ENCODE results near the gene BRIP1.
"Not testable (repeated sequence)": the region's sequence is repeated elsewhere in the genome, so short reads cannot be mapped to it uniquely, and the experiment has no call there.

Gene BRIP1

DNA sequence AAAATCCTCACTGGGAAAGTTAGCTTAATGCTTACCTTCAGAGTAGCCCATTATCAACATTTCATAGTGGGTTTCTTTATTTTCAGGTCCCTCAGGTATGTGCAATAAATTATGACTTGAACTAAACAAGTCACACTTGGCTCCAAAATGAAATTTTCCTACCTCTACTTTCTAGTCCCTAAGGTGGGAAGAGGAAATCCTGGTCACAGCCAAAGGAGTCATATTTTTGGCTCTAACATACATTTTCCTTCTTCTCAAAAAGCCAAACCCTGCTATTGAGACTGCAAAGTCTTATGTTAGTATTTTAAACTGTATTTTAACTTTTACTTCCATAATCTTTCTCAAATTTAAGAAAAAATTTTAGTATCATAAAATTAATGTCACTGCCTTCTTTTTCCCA lies 128.9 kb downstream of the BRIP1 start:
- no peak for DNase-seq (ENCODE audit: extremely low read depth in 1 of 2, low read depth in 1 of 2)

DNA sequence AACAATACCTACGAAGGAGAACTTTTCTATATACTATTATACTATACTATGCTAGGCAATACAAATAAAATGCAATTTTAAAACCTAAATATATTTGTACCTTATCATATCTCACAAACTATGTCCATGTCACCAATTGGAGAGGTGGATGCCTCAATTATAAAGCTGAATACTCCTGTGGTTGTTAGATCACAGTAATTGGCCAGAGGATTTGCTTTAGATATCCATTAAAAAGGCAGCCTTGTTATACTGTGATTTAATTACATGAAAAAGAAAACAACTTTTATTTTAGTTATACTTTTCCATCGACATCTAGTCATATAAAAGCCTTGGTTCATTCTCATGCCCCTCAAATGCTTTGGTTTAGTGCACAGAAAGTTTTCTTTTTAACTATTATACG lies 129.3 kb downstream of the BRIP1 start:
- no peak for DNase-seq (ENCODE audit: extremely low read depth in 1 of 2, low read depth in 1 of 2)

DNA sequence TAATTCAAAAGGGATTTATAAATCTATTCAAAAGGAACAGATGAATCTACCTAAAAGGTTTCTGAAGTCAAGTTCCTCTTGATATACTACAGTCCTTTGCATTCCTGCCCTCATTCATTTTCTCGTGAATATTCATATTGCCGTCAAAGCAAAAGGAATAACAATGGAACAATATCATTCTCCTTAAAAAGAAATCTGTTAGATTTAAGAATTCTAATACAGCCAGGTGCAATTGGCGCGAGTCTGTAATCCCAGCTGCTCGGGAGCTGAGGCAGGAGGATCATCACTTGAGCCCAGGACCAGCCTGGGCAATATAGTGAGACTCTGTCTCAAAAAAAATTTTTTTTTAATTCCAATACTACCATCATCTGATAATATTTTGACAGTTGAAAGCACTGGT lies 130.3 kb downstream of the BRIP1 start:
- DNase-seq (ENCODE audit: extremely low read depth in 1 of 2, low read depth in 1 of 2), result no peak

DNA sequence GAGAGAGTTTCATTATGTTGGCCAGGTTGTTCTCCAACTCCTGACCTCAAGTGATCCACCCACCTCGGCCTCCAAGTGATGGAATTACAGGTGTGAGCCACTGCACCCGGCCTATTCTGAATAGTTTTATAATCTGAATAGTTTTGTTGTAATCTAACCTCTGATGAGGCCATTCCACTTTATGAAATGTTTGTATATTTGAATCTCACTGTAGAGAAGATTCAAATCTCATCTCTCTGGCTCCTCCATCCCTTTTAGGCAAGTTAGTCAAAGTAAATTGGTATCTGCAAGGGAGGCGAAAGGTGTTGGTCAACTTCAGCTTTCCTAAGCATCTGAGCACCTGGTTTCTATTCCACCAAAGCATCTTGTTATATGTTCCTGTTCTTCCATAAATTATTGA lies 131.2 kb downstream of the BRIP1 start:
- no peak for DNase-seq (ENCODE audit: extremely low read depth in 1 of 2, low read depth in 1 of 2)

DNA sequence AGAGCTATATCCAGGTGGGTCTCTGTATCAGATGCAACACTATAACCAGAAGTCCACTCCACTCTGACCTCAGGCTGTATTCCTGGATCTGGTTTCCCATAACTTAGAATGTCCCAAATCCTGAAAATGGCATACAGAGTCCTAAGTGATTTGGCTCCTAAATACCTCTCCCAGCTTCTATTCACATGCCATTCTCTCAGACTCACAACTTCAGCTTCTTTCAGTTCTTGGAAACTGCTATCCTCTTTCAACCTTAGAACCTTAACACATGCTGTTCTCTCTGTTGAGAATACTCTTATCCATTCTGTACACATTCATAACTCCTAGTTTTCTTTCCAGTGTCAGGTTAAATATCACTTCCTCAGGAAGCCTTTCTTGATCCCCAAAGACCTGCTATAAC lies 132.0 kb downstream of the BRIP1 start:
- DNase-seq (ENCODE audit: extremely low read depth in 1 of 2, low read depth in 1 of 2), result no peak

DNA sequence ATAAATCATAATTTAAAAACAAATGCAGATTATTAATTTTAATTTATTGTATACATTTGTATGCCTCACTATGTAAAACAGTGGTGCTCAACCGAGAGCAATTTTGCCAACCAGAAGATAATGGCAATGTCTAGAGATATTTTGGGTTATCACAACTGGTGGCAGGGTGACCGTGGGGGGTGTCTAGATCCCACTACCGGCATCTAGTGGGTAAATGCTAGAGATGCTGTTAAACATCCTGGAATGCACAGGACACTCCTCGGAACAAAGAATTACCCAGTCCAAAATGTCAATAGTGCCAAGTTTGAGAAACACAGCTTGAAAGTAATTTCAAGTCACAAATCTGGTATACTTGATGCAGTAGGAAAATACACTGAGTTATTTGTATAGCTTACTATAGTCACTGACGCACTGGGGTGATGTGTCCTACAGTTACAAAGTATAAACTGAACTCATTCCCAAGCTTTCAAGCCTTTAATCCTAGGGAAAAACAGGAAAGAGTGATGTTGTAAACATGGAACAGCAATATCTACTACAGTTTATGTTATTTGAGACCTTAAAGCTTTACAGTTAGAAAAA lies 133.5 kb downstream of the BRIP1 start:
- DNase-seq (ENCODE audit: extremely low read depth in 1 of 2, low read depth in 1 of 2), result no peak

DNA sequence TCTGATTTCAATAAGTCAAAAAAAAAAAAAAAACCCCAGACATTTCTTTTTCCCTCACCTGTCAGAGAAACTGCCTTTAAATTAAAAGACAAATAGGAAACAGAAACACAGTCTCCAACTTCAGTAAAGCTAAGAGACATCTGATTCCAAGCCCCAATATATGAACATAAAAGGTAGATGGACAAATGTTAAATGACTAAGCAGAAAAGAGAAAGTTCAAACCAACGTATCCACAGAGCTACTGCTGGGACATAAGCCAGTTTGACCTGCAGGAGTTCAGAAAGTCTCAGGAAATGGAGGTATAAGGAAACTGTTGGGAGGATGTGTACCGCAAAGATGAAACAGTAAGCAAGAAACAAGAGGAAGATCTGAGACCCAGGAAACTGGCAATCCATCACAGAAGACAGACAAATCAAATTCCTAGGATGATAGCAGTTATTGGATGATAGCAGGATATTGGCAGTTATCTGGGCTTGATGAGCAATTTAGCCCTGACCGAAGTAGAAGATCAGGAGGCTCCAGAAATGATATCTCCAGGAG lies 135.0 kb downstream of the BRIP1 start:
- no peak for DNase-seq (ENCODE audit: extremely low read depth in 1 of 2, low read depth in 1 of 2)

DNA sequence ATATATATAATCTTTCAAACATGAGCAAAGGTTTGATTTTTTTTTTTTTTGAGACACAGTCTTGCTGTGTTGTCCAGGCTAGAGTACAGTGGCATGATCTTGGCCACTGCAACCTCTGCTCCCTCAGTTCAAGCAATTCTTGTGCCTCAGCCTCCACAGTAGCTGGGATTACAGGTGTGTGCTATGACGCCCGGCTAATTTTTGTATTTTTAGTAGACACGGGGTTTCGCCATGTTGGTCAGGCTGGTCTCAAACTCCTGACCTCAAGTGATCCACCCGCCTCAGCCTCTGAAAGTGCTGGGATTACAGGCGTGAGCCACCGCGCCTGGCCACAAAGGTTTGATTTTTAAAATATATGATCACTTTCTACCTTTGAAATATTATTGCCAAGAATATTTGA lies 135.5 kb downstream of the BRIP1 start:
- not testable (repeated sequence) for DNase-seq (ENCODE audit: extremely low read depth in 1 of 2, low read depth in 1 of 2)

DNA sequence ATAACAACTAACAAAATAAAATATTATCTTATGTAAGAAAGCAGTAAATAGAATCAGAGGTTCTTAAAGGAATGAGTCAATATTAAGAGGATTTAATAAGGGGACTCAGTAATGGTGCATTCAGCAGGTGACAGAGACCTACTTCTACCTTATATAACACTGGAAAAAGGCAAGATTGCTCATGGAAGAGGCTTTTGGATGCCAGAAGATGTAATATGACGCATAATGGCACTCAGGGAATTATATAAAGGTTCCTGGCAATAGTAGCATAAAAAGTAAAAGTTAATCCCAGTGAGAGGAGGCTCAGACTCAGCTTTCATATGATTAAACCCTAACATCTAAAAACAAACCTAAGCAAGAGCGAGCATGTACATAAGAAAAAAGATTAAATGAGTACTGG lies 136.4 kb downstream of the BRIP1 start:
- DNase-seq (ENCODE audit: extremely low read depth in 1 of 2, low read depth in 1 of 2), result no peak

DNA sequence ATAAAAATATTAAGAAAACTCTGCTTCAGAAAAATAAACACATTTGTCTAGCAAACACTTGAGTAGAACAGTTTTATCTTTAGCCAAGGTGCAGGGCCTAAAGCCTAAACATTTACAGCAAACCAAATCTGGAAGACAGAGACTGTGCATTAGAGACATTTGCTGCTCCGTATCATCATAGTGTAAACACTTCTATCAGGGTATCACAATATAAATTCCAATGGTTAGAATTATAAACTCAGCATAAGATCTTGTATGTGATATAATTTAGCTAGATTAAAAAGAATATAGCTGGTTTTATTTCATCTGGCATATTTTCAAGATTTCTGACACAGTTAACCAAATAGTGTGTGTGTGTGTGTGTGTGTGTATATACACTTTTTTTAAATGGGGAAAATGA lies 138.6 kb downstream of the BRIP1 start:
- no peak for DNase-seq (ENCODE audit: extremely low read depth in 1 of 2, low read depth in 1 of 2)

DNA sequence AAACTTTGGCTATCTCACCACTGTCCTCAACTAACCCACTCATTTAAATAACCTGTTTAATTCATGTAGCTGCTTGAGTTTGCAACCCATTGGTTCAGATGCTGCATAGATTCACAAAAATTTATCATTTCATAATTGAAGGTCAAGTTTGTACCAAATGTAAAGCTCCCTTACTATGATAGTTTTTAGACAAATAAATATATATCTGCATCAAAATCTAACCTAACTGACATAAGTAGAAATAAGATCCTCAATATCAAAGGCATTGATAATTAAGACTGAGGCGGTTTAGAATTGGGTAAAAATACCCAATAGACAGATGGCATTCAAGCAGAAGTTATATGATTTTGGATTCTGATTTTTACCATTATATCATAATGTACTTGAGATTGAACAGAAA lies 139.4 kb downstream of the BRIP1 start:
- no peak for DNase-seq (ENCODE audit: extremely low read depth in 1 of 2, low read depth in 1 of 2)

DNA sequence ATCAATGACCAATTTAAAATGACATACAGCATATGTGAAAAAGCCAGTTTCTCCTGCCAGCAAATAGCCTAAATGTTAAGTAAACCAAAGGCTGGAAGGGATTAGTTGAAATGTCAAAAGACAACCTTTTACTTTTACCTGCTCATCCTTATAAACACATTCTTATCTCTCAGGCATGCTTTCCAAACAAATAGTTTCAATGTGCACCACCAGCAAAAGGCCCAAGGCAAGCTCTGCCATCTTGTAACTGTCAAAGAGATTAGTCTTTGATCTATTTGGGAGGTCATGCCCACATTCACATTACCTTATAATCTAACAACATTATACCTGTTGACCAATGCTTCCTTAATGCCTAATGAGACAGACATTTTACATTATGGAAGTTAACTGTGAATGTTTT lies 140.1 kb downstream of the BRIP1 start:
- DNase-seq (ENCODE audit: extremely low read depth in 1 of 2, low read depth in 1 of 2), result no peak

DNA sequence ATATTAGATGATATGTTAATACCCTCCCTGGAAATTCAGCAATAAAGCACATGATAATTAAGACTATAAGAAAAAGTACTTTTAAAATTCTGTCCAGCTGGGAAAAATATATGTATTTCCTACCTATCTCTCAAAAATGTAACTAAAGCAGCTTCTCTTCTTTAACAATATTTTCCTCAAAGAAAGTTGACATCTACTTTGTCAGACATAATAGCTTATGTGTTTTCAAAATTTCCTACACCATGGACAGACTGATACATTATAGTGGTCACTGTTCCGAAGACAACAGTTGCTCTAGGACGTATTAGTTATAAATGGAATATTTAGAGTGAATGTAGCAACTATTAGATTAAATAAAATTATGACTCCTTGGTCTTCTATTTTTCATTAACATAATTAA lies 140.9 kb downstream of the BRIP1 start:
- DNase-seq (ENCODE audit: extremely low read depth in 1 of 2, low read depth in 1 of 2), result no peak

DNA sequence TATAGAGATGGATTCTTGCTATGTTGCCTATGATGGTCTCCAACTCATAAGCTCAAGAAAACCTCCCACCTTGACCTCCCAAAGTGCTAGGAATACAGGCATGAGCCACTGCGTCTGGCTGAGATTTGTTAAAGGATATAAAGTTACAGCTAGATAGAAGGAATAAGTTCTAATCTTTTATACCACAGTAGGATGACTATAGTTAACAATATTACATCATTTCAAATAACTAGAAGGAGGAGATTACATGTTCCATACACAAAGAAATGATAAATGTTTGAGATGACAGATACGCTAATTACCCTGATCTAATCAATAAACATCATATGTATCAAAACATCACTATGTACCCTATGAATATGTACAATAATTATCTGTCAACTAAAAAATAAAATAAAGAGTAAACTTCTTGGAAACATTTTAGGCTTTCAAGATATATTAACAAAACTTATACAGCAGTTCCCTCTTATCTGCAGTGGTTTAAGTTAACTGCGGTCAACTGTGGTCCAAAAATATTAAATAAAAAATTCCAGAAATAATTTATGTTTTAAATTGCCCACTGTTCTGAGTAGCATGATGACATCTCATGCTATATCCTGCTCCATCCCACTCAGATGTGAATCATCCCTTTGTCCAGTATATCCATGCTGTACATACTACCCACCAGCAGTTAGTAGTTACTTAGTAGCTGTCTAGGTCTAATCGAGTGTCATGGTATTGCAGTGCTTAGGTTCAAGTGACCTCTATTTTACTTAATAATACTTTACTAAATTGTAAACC lies 143.1 kb downstream of the BRIP1 start:
- no peak for DNase-seq (ENCODE audit: extremely low read depth in 1 of 2, low read depth in 1 of 2)

DNA sequence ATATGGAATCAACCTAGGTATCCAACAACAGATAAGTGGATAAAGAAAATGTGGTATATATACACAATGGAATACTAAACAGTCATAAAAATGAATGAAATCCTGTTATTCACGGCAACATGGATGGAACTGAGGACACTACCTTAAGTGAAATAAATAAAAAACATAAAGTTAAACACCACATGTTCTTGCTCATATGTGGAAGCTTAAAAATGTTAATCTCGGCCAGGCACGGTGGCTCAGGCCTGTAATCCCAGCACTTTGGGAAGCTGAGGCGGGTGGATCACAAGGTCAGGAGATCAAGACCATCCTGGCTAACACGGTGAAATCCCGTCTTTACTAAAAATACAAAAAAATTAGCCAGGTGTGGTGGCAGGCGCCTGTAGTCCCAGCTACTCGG lies 144.1 kb downstream of the BRIP1 start:
- DNase-seq (ENCODE audit: extremely low read depth in 1 of 2, low read depth in 1 of 2), result not testable (repeated sequence)

DNA sequence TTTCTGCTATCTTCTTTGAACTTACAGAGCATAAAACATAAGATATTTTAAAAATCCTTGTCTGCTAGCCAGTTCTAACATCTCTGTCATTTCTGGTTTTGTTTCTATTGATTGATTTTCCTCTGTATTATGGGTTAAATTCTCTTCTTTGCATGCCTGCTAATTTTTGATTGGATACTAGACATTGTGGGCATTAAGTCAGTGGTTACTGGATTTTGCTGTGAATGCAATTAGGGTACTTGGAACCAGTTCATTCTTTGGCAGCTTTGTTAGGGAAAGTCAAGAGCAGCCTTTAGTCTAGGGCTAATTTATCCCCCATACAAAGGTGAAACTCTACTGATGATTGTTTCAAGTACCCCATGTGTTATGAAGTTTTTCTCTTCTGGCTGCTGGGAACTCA lies 145.3 kb downstream of the BRIP1 start:
- DNase-seq (ENCODE audit: extremely low read depth in 1 of 2, low read depth in 1 of 2), result no peak

DNA sequence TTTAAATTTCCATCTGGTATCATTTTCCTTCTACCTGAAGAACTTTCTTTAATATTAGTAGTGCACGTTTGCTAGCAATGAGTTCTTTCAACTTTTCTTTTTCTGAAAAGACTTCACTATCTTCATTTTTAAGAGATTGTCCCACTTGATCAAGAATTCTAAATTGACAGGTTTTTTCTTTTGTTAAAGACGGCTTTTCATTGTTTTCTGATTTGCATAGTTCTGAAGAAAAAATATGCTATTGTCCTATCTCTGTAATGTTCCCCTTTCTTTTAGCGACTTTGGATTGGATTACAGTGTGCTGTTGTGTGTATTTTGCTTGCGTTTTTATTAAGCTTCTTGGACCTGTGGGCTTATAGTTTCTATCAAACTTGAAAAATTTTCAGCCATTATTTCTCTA lies 146.0 kb downstream of the BRIP1 start:
- no peak for DNase-seq (ENCODE audit: extremely low read depth in 1 of 2, low read depth in 1 of 2)

DNA sequence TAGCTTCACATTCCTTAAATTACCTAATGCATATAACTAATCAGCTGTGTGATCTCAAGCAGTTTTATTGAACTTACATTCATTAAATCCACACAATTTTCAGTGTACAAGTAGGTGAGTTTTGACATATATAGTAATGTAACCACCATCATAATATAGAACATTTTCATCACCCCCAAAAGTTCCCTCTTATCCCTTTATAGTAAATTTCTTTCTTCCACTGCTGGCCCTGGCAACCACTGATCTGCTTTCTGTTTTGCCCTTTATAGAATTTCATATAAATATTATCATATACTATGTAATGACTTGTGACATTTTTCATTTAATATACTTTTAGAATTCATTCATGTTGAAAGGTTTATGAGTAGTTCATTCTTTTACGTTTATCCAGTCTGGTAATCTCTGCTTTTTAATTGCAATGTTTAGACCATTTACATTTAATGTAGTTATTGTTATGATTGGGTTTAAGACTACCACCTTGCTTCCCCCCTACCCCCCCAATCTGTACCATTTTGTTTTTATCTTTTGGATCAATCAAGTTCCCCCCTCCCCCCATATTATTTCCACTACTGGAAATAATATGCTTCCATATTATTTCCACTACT lies 147.0 kb downstream of the BRIP1 start:
- DNase-seq (ENCODE audit: extremely low read depth in 1 of 2, low read depth in 1 of 2), result no peak

DNA sequence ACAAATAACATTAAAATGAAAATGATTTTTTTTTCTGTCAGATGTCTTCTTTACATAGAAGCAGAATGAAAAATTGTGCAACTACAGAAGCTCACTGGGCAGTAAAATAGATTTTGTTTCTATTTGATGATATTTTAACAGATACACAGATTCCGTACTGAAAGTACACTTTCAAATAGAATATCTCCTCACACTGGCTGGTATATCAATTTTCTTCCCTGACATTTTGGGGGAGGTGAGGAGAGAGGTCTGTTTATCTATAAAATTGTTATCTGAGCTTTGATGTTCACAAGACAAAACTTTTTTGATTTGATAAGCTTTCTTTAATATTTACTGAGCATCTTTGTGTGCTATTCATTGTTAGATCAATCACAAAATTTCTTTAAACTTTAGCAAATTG lies 148.0 kb downstream of the BRIP1 start:
- DNase-seq (ENCODE audit: extremely low read depth in 1 of 2, low read depth in 1 of 2), result no peak

DNA sequence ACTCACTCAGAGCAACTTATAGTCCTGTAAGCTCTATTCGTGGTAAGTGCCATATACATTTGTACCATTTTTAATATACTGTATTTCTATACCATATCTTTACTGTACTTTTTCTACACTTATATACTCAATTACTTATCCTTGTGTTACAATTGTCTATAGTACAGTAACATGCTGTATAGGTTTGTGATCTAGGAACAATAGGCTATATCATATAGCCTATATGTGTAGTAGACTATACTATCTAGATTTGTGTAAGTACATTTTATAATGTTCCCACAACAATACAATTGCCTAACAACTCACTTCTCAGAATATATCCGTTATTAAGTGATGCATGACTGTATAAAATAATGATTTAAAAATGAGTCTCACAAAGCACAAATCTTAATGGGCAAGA lies 149.0 kb downstream of the BRIP1 start:
- DNase-seq (ENCODE audit: extremely low read depth in 1 of 2, low read depth in 1 of 2), result no peak

DNA sequence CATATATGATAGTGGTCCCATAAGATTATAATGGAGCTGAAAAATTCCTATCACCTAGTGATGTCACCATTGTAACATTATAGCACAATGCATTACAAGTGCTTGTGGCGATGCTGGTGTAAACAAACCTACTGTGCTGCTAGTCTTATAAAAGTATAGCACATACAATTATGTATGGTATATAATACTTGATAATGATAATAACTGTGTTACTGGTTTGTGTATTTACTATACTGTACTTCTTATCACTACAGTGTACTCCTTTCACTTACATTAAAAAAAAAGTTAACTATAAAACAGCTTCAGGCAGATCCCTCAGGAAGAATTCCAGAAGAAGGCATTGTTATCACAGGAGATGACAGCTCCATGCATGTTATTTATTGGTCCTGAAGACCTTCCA lies 150.3 kb downstream of the BRIP1 start:
- DNase-seq (ENCODE audit: extremely low read depth in 1 of 2, low read depth in 1 of 2), result no peak

DNA sequence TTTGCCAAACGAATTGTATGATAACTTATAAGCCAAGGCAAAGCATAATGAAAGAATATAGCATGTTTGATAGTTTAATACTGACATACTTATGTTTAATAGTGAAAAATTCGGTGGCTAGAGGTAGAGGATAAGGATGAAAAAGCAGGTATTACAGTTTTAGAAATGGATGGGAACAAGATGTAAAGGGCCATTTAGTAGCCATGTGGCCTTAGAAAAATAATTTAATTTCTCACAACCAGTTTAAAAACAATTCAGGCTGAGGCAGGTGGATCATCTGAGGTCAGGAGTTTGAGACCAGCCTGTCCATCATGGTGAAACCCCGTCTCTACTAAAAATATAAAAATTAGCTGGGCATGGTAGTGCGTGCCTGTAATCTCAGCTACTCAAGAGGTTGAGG lies 152.8 kb downstream of the BRIP1 start:
- no peak for DNase-seq (ENCODE audit: extremely low read depth in 1 of 2, low read depth in 1 of 2)

Data from stimulated activated CD8-positive, alpha-beta memory T cell treated with anti-CD3 and anti-CD28 coated beads, Interleukin-7, amount 100 ng/mL, for 48 hours (primary cell).